SK-N-SH treated with all-trans-retinoic acid at 6 μM for 48 hours (cell line): ENCODE results near the gene CEP95.

ENCODE experiments used
- ATAC-seq: fragments of 200-7000 bp; cut with Tn5 transposase; 3 replicates; pipeline ENCODE4 v1.9.1; 2020; ENCODE audit warnings: mild to moderate bottlenecking, moderate library complexity
- BACH2 ChIP-seq: fragments of 250-450 bp; sonication (Bioruptor Pico); IDR thresholded peaks from 2 replicates; pipeline ENCODE4 v1.9.0; 2021; ENCODE audit warnings: mild to moderate bottlenecking, borderline replicate concordance
- ESRRG ChIP-seq: fragments of 250-450 bp; sonication (Bioruptor Pico); IDR thresholded peaks from 2 replicates; pipeline ENCODE4 v1.6.1; 2021; ENCODE audit warnings: mild to moderate bottlenecking
- GLIS3 ChIP-seq: fragments of 250-450 bp; sonication (Bioruptor Pico); IDR thresholded peaks from 2 replicates; pipeline ENCODE4 v1.5.0; 2020; ENCODE audit warnings: mild to moderate bottlenecking, moderate library complexity
- OSR1 ChIP-seq: fragments of 250-450 bp; sonication (Bioruptor Pico); IDR thresholded peaks from 2 replicates; pipeline ENCODE4 v1.8.0; 2022; ENCODE audit warnings: moderate library complexity, mild to moderate bottlenecking, inconsistent platforms
- POU6F1 ChIP-seq: fragments of 250-450 bp; sonication (Bioruptor Pico); IDR thresholded peaks from 2 replicates; pipeline ENCODE4 v1.8.0; 2021; ENCODE audit warnings: low read depth, mild to moderate bottlenecking, moderate library complexity, borderline replicate concordance
- RARB ChIP-seq: fragments of 250-450 bp; sonication (Bioruptor Pico); IDR thresholded peaks from 2 replicates; pipeline ENCODE4 v1.8.0; 2021; ENCODE audit warnings: mild to moderate bottlenecking, moderate library complexity
- TCF4 ChIP-seq: fragments of 250-450 bp; sonication (Bioruptor Pico); IDR thresholded peaks from 2 replicates; pipeline ENCODE4 v1.8.0; 2021; ENCODE audit warnings: mild to moderate bottlenecking, moderate library complexity, borderline replicate concordance
- TOX ChIP-seq: fragments of 250-450 bp; sonication (Bioruptor Pico); IDR thresholded peaks from 2 replicates; pipeline ENCODE4 v1.8.0; 2021; ENCODE audit warnings: mild to moderate bottlenecking, moderate library complexity, borderline replicate concordance
- ZC3H10 ChIP-seq: fragments of 250-450 bp; sonication (Bioruptor Pico); IDR thresholded peaks from 2 replicates; pipeline ENCODE4 v1.5.1; 2021; ENCODE audit warnings: mild to moderate bottlenecking, moderate library complexity
- ZFP3 ChIP-seq: fragments of 250-450 bp; sonication (Bioruptor Pico); IDR thresholded peaks from 2 replicates; pipeline ENCODE4 v1.5.0; 2020; ENCODE audit warnings: mild to moderate bottlenecking, moderate library complexity
- ZFP30 ChIP-seq: fragments of 450-650 bp; formaldehyde crosslinking; IDR thresholded peaks from 2 replicates; pipeline ENCODE4 v1.5.0; 2022; ENCODE audit warnings: mild to moderate bottlenecking, moderate library complexity
- ZNF565 ChIP-seq: fragments of 450-650 bp; formaldehyde crosslinking; conservative IDR thresholded peaks from 2 replicates; pipeline ENCODE4 v1.5.0; 2020; ENCODE audit warnings: low read depth, mild to moderate bottlenecking, moderate library complexity
- ZNF70 ChIP-seq: fragments of 450-650 bp; formaldehyde crosslinking; IDR thresholded peaks from 2 replicates; pipeline ENCODE4 v1.5.0; 2020; ENCODE audit warnings: mild to moderate bottlenecking, moderate library complexity
- ZNF8 ChIP-seq: fragments of 450-650 bp; formaldehyde crosslinking; IDR thresholded peaks from 2 replicates; pipeline ENCODE4 v1.5.0; 2020; ENCODE audit warnings: mild to moderate bottlenecking, moderate library complexity
- TF ChIP-seq, protein P1 (sequence below): fragments of 250-450 bp; sonication (Bioruptor Pico); IDR thresholded peaks from 2 replicates; pipeline ENCODE4 v1.5.0; 2020; ENCODE audit warnings: mild to moderate bottlenecking, moderate library complexity
- TF ChIP-seq, protein P2 (sequence below): fragments of 250-450 bp; sonication (Bioruptor Pico); IDR thresholded peaks from 2 replicates; pipeline ENCODE4 v1.5.1; 2021; ENCODE audit warnings: mild to moderate bottlenecking, moderate library complexity
- TF ChIP-seq, protein P3 (sequence below): fragments of 250-450 bp; sonication (Bioruptor Pico); IDR thresholded peaks from 2 replicates; pipeline ENCODE4 v1.5.1; 2020; ENCODE audit warnings: low read depth, mild to moderate bottlenecking, moderate library complexity

Gene CEP95

DNA sequence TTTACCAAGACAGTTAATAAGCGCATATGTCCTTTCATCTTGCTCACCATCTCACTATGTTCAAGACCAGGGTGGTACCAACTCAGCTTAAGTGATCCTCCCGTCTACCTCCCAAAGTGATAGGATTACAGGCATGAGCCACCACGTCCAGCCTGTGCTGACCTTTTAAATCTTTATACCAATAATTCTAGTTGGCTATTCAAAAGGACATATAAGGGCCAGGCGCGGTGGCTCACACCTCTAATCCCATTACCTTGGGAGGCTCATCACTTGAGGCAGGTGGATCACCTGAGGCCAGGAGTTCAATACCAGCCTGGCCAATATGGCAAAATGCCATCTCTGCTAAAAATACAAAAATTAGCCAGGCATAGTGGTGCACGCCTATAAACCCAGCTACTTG is 2.4 kb downstream of the CEP95 start:
- TF ChIP-seq ZFP3 (no peak), TOX (CRISPR knock-in tag) (no peak), ZFP30 (CRISPR knock-in tag) (no peak)
- no peak for ATAC-seq

DNA sequence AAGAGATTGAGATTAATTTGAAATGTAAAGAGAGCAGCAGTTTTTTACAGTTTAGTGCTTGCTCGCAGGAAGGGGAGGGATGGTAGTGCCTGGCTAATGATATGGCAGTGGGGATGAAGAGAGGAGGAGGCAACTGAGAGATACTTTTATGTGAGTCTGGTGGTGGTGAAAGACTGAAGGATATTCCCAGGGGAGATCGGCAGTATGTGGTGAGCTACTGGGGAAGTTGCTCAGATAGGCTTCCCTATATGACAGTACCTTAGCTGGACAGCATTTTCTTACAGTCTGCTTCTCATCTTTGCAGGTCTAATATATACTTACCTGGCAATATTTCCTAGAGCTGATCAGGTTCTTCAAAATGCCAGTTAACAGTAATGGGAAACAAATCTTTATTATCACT is 8.6 kb downstream of the CEP95 start:
- ATAC-seq, result no peak

DNA sequence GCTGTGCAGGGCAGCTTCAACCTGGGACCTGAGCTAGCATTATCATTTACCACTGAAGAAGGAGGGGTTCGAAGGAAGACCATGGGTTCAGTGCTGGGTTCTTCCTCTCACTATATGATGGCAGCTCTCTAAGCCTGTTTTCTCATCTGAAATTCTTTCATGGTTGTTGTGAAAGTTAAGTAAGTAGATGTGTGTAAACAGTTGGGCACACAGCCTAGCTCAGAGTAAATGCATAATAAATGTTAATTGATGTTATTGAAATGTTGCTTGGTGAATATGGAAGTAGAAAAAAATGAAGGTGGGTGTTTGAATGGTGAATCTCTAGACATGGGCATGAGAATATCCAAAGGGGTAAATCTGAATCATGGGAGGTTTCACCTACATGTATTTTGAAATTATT is 9.1 kb downstream of the CEP95 start:
- ATAC-seq, result no peak
- TF ChIP-seq ESRRG (CRISPR knock-in tag) (no peak), ZFP30 (CRISPR knock-in tag) (no peak), ZFP3 (no peak), GLIS3 (CRISPR knock-in tag) (no peak)

More for the DNA sequence above, 8.6 kb downstream of the CEP95 start:
- TF ChIP-seq OSR1 (CRISPR knock-in tag) (no peak), TOX (CRISPR knock-in tag) (no peak), ZNF565 (CRISPR knock-in tag) (no peak), ESRRG (CRISPR knock-in tag) (no peak), POU6F1 (no peak), ZNF70 (no peak), ZNF8 (CRISPR knock-in tag) (no peak), ZC3H10 (CRISPR knock-in tag) (no peak), RARB (CRISPR knock-in tag) (no peak), ZFP3 (no peak), BACH2 (CRISPR knock-in tag) (no peak)
- TF ChIP-seq, protein P1, sequence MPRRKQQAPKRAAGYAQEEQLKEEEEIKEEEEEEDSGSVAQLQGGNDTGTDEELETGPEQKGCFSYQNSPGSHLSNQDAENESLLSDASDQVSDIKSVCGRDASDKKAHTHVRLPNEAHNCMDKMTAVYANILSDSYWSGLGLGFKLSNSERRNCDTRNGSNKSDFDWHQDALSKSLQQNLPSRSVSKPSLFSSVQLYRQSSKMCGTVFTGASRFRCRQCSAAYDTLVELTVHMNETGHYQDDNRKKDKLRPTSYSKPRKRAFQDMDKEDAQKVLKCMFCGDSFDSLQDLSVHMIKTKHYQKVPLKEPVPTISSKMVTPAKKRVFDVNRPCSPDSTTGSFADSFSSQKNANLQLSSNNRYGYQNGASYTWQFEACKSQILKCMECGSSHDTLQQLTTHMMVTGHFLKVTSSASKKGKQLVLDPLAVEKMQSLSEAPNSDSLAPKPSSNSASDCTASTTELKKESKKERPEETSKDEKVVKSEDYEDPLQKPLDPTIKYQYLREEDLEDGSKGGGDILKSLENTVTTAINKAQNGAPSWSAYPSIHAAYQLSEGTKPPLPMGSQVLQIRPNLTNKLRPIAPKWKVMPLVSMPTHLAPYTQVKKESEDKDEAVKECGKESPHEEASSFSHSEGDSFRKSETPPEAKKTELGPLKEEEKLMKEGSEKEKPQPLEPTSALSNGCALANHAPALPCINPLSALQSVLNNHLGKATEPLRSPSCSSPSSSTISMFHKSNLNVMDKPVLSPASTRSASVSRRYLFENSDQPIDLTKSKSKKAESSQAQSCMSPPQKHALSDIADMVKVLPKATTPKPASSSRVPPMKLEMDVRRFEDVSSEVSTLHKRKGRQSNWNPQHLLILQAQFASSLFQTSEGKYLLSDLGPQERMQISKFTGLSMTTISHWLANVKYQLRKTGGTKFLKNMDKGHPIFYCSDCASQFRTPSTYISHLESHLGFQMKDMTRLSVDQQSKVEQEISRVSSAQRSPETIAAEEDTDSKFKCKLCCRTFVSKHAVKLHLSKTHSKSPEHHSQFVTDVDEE (CRISPR knock-in tag), result no peak
- TF ChIP-seq, protein P2, sequence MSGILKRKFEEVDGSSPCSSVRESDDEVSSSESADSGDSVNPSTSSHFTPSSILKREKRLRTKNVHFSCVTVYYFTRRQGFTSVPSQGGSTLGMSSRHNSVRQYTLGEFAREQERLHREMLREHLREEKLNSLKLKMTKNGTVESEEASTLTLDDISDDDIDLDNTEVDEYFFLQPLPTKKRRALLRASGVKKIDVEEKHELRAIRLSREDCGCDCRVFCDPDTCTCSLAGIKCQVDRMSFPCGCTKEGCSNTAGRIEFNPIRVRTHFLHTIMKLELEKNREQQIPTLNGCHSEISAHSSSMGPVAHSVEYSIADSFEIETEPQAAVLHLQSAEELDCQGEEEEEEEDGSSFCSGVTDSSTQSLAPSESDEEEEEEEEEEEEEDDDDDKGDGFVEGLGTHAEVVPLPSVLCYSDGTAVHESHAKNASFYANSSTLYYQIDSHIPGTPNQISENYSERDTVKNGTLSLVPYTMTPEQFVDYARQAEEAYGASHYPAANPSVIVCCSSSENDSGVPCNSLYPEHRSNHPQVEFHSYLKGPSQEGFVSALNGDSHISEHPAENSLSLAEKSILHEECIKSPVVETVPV (CRISPR knock-in tag), result no peak
- TF ChIP-seq, protein P3, sequence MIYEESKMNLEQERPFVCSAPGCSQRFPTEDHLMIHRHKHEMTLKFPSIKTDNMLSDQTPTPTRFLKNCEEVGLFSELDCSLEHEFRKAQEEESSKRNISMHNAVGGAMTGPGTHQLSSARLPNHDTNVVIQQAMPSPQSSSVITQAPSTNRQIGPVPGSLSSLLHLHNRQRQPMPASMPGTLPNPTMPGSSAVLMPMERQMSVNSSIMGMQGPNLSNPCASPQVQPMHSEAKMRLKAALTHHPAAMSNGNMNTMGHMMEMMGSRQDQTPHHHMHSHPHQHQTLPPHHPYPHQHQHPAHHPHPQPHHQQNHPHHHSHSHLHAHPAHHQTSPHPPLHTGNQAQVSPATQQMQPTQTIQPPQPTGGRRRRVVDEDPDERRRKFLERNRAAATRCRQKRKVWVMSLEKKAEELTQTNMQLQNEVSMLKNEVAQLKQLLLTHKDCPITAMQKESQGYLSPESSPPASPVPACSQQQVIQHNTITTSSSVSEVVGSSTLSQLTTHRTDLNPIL, result no peak

DNA sequence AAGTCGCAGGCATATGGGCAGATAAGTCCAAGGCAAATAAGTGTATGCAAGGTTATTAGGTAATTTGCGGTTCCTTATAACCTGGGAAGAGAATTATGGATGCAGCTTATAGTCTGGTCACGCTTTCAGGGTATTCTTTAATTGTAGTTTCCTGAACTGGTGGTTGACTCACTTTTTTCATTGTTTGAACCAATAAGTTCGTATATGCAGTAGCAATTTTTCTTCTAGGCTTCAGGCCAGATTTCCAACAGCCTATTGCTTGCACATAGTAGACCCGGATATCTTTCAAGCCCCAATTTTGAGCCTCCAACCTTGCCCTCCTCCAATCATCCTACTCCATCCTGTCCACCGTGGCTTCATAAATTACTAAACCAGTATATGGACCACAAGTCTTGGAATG is 12.8 kb downstream of the CEP95 start:
- TF ChIP-seq TOX (CRISPR knock-in tag) (no peak), TCF4 (CRISPR knock-in tag) (no peak), ZFP3 (no peak)
- TF ChIP-seq, protein P1 (CRISPR knock-in tag), result no peak
- TF ChIP-seq, protein P2 (CRISPR knock-in tag), result no peak
- ATAC-seq, result no peak
